Measurements from ENCODE around the gene KCNQ2.

- no peak for TF ChIP-seq EP300 (IDR thresholded peaks at IDR 0.05)
- no peak for TF ChIP-seq CTCF (IDR thresholded peaks at IDR 0.05)
- TF ChIP-seq POLR2A (IDR thresholded peaks at IDR 0.05), result no peak
- TF ChIP-seq POLR2AphosphoS5 (IDR thresholded peaks at IDR 0.05), result no peak
These were observed 18.0 kb upstream of the KCNQ2 start for GRCh38 chr20:63490416-63490815.
